Immature natural killer cell (primary cell): Measurements from ENCODE around the gene GPS2. TPM values are rescaled to one million over a fixed set of nuclear protein-coding genes. Genes with fewer than 3 reads are reported as not detected.

Experiments
- DNase-seq, 3 donors: peaks; one replicate each; pipeline ENCODE4 v3.0.0; 2022; ENCODE audit warnings: mixed read lengths in 1 of 3
- H3K27ac Mint-ChIP-seq, 6 donors: one replicate each; pipeline ENCODE4 v1.8.0; 2020; ENCODE audit warnings: mixed read lengths in 6 of 6, mild to moderate bottlenecking in 5 of 6, inconsistent platforms in 4 of 6, moderate library complexity in 3 of 6
- H3K27me3 Mint-ChIP-seq, 3 donors: one replicate each; pipeline ENCODE4 v1.8.0; 2020 to 2021; ENCODE audit warnings: low read depth in 3 of 3, mild to moderate bottlenecking in 3 of 3, mixed read lengths in 3 of 3, moderate library complexity in 3 of 3, inconsistent platforms in 1 of 3
- H3K36me3 Mint-ChIP-seq, 3 donors: one replicate each; pipeline ENCODE4 v1.8.0; 2020; ENCODE audit warnings: mixed read lengths in 3 of 3, inconsistent platforms in 2 of 3, mild to moderate bottlenecking in 2 of 3
- H3K4me1 Mint-ChIP-seq, 2 donors: one replicate each; pipeline ENCODE4 v1.8.0; 2020; ENCODE audit warnings: inconsistent platforms in 2 of 2, mild to moderate bottlenecking in 2 of 2, mixed read lengths in 2 of 2, moderate library complexity in 1 of 2
- H3K4me3 Mint-ChIP-seq, 5 donors: one replicate each; pipeline ENCODE4 v1.8.0; 2020; ENCODE audit warnings: mild to moderate bottlenecking in 5 of 5, mixed read lengths in 5 of 5, inconsistent platforms in 3 of 5, moderate library complexity in 3 of 5
- H3K9me3 Mint-ChIP-seq, 6 donors: one replicate each; pipeline ENCODE4 v1.8.0; 2020; ENCODE audit warnings: mild to moderate bottlenecking in 6 of 6, mixed read lengths in 6 of 6, inconsistent platforms in 4 of 6, moderate library complexity in 3 of 6
- polyA plus RNA-seq, 3 donors: library from polyadenylated mRNA; unstranded; fragments of 300-500 nt; fragmentation: Illumina TruSeq; gene quantifications; one replicate each; pipeline ENCODE4 v1.2.3, GENCODE V29; 2021

Gene GPS2
- polyA plus RNA-seq, 3 donors from 2014 or later, result 100 to 129 (median 123) TPM

DNA sequence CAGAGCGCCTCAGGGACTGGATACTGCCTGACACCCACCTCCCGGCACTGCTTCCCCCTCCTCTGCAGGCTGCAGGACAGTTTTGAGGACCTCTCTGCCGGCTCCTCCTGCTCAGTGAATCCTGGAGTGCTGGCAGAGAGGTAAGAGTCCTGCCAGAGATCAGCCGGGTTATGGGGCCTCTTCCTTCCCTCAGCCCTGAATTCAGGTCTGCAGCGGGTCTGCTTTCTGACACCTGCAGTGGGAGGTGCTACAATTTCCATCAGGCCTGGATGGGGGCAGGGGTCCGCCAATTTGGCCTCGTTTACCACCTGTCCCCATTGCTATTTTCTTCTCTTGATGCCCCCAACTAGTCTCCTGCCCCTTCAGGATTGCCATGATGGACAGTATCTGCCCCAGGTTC lies 17.0 kb upstream of the GPS2 start:
- peak overlapping the region in 3 of 5 donors; percentile 17 to 54 (median 30) for H3K4me3 Mint-ChIP-seq
- peaks cover 42 to 49% of the 10 kb centered on the region in 2 donors for H3K4me1 Mint-ChIP-seq
- H3K36me3 Mint-ChIP-seq, result no peaks in the 10 kb centered on the region
- DNase-seq, result no peak
- H3K9me3 Mint-ChIP-seq, result peaks cover 0 to 1% (median 0%) of the 10 kb centered on the region in 6 donors
- H3K27ac Mint-ChIP-seq, result peak overlapping the region in 2 of 6 donors; percentile 19 to 28
- peaks cover 9 to 16% (median 13%) of the 10 kb centered on the region in 3 donors for H3K27me3 Mint-ChIP-seq

GRCh38 chr17:7330638-7331015 lies 15.5 kb upstream of the GPS2 start:
- peaks cover 29 to 38% of the 10 kb centered on the region in 2 donors for H3K4me1 Mint-ChIP-seq

GRCh38 chr17:7329997-7330637 lies 15.0 kb upstream of the GPS2 start:
- Mint-ChIP-seq H3K27ac (peak overlapping the region; percentile 94 to 98 (median 96)), H3K9me3 (no peaks in the 10 kb centered on the region), H3K4me1 (peaks cover 24 to 33% of the 10 kb centered on the region in 2 donors), H3K36me3 (no peaks in the 10 kb centered on the region), H3K4me3 (peak overlapping the region; percentile 91 to 99 (median 97)), H3K27me3 (peaks cover 9 to 14% (median 13%) of the 10 kb centered on the region in 3 donors)
- peak; percentile 80 to 82 (median 81) for DNase-seq

More at GRCh38 chr17:7330638-7331015, 15.5 kb upstream of the GPS2 start:
- DNase-seq, result no peak
- Mint-ChIP-seq H3K9me3 (peaks cover 0 to 1% (median 0%) of the 10 kb centered on the region in 6 donors), H3K36me3 (no peaks in the 10 kb centered on the region), H3K4me3 (peak overlapping the region in 4 of 5 donors; percentile 26 to 99 (median 98)), H3K27me3 (peaks cover 9 to 17% (median 13%) of the 10 kb centered on the region in 3 donors), H3K27ac (peak overlapping the region in 2 of 6 donors; percentile 40 to 94)

- Mint-ChIP-seq H3K4me3 (peak overlapping the region; percentile 91 to 99 (median 97)), H3K36me3 (no peaks in the 10 kb centered on the region), H3K9me3 (no peaks in the 10 kb centered on the region), H3K4me1 (peaks cover 23 to 28% of the 10 kb centered on the region in 2 donors), H3K27me3 (peaks cover 9 to 14% (median 13%) of the 10 kb centered on the region in 3 donors), H3K27ac (peak overlapping the region; percentile 94 to 98 (median 96))
- peak; percentile 97 for DNase-seq
These were observed 14.3 kb upstream of the GPS2 start for GRCh38 chr17:7329374-7329996.

DNA sequence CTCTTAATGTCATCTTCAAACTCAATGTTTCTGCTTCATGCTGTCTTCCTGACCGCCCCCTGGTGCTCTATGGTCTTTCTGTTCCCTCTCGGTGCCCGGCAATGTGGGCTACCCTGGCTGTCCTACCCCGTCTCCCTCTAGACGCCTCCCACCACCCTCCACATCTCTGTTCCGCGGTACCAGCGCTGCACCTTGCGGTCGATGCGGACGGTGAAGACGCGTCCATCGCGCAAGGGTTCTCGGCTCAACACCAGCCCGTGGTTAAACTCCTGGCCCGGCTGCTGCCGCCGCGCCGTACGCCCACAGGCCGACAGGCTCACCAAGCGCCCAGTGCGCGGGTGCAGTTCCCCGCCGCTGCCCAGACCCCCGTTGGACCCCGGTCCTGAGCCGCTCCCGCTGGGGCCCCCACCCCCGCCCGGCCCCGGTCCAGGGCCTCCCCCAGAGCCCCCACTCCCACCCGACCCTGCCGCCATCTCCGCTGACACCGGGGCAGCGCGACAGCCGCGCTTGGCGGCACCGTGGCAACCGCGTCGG lies 13.7 kb upstream of the GPS2 start, which contains the start of gene NEURL4:
TSS of gene NEURL4 (minus strand) at position 496 of the 534 bp plus-strand sequence. CDS start at position 473, 23 bp downstream.
- peaks cover 9 to 14% (median 13%) of the 10 kb centered on the region in 3 donors for H3K27me3 Mint-ChIP-seq
- H3K4me1 Mint-ChIP-seq, result peaks cover 23 to 31% of the 10 kb centered on the region in 2 donors
- H3K4me3 Mint-ChIP-seq, result peak within 1 kb of the TSS; percentile 91 to 99 (median 97)
- peak within 1 kb of the TSS; percentile 94 to 98 (median 96) for H3K27ac Mint-ChIP-seq
- H3K9me3 Mint-ChIP-seq, result no peaks in the 10 kb centered on the region
- DNase-seq, result no peak
- no peaks in the 10 kb centered on the region for H3K36me3 Mint-ChIP-seq

DNA sequence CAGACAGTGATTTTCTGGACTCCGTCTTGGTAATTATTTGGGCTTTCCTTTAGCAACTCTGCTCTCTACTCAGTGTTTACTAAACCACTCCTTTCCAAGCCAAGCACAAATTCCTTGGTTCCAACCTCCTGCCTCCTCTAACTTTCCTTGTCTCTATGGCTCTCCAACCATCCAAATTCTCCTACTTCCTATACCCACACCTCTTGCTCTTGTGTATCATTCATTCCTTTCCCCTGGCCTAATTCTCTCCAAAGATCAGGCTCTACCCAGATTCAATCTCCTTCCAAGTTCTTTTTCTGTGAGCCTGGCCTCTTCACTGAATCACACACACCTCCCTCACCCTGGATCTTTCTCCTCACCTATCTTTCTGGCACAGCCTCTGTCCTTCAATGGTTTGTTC lies 12.8 kb upstream of the GPS2 start:
- Mint-ChIP-seq H3K9me3 (no peaks in the 10 kb centered on the region), H3K36me3 (no peaks in the 10 kb centered on the region), H3K27ac (peak overlapping the region; percentile 76 to 94 (median 86)), H3K4me1 (peaks cover 23 to 28% of the 10 kb centered on the region in 2 donors), H3K4me3 (peak overlapping the region; percentile 33 to 99 (median 79)), H3K27me3 (peaks cover 9 to 14% (median 13%) of the 10 kb centered on the region in 3 donors)
- DNase-seq, result no peak

DNA sequence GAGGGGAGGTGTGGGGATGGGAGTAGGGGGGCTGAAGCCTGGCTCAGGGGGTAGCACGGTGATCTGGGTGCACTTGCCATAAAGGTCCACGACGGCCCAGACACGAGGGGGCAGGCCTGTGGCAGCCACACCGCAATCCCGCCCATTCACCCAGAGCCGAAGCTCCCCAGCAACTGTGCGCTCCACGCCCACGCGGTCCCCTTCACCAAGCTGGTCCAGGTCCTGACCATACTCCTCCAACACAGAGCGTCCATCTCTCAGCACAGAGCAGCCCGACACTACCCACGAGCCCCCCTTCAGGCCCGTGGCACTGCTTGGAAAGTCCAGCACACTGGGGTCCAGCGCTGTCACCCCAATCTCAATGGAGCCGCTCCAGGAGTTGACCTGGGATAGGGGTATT lies 12.3 kb upstream of the GPS2 start:
- Mint-ChIP-seq H3K4me1 (peaks cover 23 to 28% of the 10 kb centered on the region in 2 donors), H3K4me3 (peak overlapping the region in 1 of 5 donors; percentile 29), H3K27ac (peak overlapping the region in 3 of 6 donors; percentile 76 to 94 (median 84)), H3K36me3 (no peaks in the 10 kb centered on the region), H3K27me3 (peaks cover 9 to 14% (median 13%) of the 10 kb centered on the region in 3 donors), H3K9me3 (no peaks in the 10 kb centered on the region)
- no peak for DNase-seq

- Mint-ChIP-seq H3K4me1 (peaks cover 23 to 28% of the 10 kb centered on the region in 2 donors), H3K9me3 (no peaks in the 10 kb centered on the region), H3K27me3 (peaks cover 9 to 14% (median 13%) of the 10 kb centered on the region in 3 donors), H3K36me3 (no peaks in the 10 kb centered on the region), H3K27ac (no peak overlapping the region), H3K4me3 (no peak overlapping the region)
- DNase-seq, result no peak
These were observed 11.9 kb upstream of the GPS2 start for GRCh38 chr17:7327056-7327455.

- no peak for DNase-seq
- H3K27ac Mint-ChIP-seq, result peak overlapping the region in 1 of 6 donors; percentile 40
- peaks cover 0 to 4% (median under 1%) of the 10 kb centered on the region in 3 donors for H3K36me3 Mint-ChIP-seq
- H3K4me1 Mint-ChIP-seq, result peaks cover 23 to 28% of the 10 kb centered on the region in 2 donors
- H3K4me3 Mint-ChIP-seq, result no peak overlapping the region
- peaks cover 9 to 14% (median 13%) of the 10 kb centered on the region in 3 donors for H3K27me3 Mint-ChIP-seq
- H3K9me3 Mint-ChIP-seq, result no peaks in the 10 kb centered on the region
These were observed 11.0 kb upstream of the GPS2 start for GRCh38 chr17:7326186-7326585.

GRCh38 chr17:7325031-7325528 lies 9.9 kb upstream of the GPS2 start:
- Mint-ChIP-seq H3K9me3 (no peaks in the 10 kb centered on the region), H3K27ac (no peak overlapping the region), H3K27me3 (peaks cover 9 to 14% (median 13%) of the 10 kb centered on the region in 3 donors), H3K36me3 (peaks cover 0 to 8% (median 3%) of the 10 kb centered on the region in 3 donors), H3K4me3 (no peak overlapping the region), H3K4me1 (peaks cover 21 to 26% of the 10 kb centered on the region in 2 donors)
- no peak for DNase-seq

GRCh38 chr17:7324438-7324779 lies 9.2 kb upstream of the GPS2 start:
- H3K4me3 Mint-ChIP-seq, result no peak overlapping the region
- no peak overlapping the region for H3K27ac Mint-ChIP-seq

DNA sequence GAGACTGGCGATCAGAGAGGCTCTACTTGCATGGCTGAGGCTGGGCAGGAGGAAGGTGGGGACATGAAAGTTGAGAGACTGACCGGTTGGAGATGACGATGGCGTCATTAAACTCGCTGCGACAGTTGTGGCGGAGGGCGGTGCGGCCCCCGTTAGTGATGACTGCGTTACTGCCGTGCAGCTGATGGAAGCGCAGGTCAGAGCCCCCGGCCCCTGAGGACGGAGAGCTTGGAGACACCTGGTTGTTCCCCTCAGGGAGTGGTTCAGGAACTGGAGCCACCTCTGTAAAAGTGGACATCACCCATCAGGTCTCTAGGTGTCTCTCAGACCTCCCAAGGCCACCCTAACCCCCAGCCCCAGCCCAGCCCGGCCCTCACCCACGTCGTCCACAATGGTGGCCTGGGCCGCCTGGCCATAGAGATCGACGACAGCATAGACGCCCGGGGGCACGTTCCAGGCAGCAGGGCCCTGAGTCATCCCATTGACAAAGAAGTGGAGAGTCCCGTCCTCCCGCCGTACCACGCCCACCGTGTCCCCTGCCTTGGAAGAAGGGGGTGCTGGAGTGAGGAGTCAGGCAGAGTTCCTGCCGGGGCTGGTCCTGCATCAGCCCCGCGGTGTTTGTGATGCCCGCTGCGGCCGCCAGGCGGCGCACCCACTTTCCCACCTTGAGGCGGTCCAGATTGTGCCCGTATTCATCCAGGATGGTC lies 8.7 kb upstream of the GPS2 start:
- no peaks in the 10 kb centered on the region for H3K9me3 Mint-ChIP-seq

More at GRCh38 chr17:7324438-7324779, 9.2 kb upstream of the GPS2 start:
- Mint-ChIP-seq H3K27me3 (peaks cover 2 to 11% (median 6%) of the 10 kb centered on the region in 3 donors), H3K36me3 (peaks cover 0 to 8% (median 3%) of the 10 kb centered on the region in 3 donors), H3K4me1 (peaks cover 14 to 20% of the 10 kb centered on the region in 2 donors), H3K9me3 (no peaks in the 10 kb centered on the region)
- DNase-seq, result no peak

More for the DNA sequence above, 8.7 kb upstream of the GPS2 start:
- Mint-ChIP-seq H3K36me3 (peaks cover 0 to 8% (median 3%) of the 10 kb centered on the region in 3 donors), H3K4me1 (peaks cover 12 to 17% of the 10 kb centered on the region in 2 donors), H3K4me3 (no peak overlapping the region), H3K27ac (no peak overlapping the region), H3K27me3 (peaks cover 0 to 7% (median 3%) of the 10 kb centered on the region in 3 donors)
- peak; percentile 51 to 61 (median 56) for DNase-seq
